Measurements from ENCODE around the gene RNF213.
"Not testable (repeated sequence)": the region's sequence is repeated elsewhere in the genome, so short reads cannot be mapped to it uniquely, and the experiment has no call there.

The RNF213 gene

DNA sequence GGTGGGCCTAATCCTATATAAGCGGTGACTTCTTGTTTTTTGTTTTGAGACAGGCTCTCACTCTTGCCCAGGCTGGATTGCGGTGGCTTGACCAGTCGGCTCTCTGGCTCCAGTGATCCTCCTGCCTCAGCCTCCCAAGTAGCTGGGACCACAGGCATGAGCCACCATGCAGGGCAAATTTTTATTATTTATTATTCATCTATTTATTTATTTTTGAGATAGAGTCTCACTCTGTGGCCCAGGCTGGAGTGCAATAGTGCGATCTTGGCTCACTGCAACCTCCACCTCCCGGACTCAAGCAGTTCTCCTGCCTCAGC lies 4.7 kb upstream of the RNF213 start:
- Histone ChIP-seq H3K36me3 (ENCODE audit: control insufficient read depth in 2 of 2, insufficient read depth in 1 of 2, low read length in 2 of 2) (peaks cover 0 to 22% of the 10 kb centered on the region in 2 experiments; a peak in 1 of 3 replicates), H3K27ac (ENCODE audit: extremely low read depth, low read depth, low read length) (no peak overlapping the region), H3K4me1 (ENCODE audit: control insufficient read depth, insufficient read depth, low read length) (peaks cover 3% of the 10 kb centered on the region; the same call in 1 of the 2 replicates), H3K9me3 (ENCODE audit: control insufficient read depth, insufficient read depth, low read depth, low read length) (no peaks in the 10 kb centered on the region), H3K4me3 (ENCODE audit: low read depth, low read length) (no peak overlapping the region)
- TF ChIP-seq HOXD13 (CRISPR knock-in tag; IDR thresholded peaks at IDR 0.05; ENCODE audit: borderline replicate concordance) (no peak), YY2 (tag by site-specific recombination; IDR thresholded peaks at IDR 0.05) (no peak), ZNF626 (tag by site-specific recombination; IDR thresholded peaks at IDR 0.05) (no peak), ZNF354C (tag by site-specific recombination; IDR thresholded peaks at IDR 0.05; ENCODE audit: borderline replicate concordance, low read depth) (no peak)
- POLR2A ChIA-PET = no interaction called here
- CTCF ChIA-PET = no interaction called here

DNA sequence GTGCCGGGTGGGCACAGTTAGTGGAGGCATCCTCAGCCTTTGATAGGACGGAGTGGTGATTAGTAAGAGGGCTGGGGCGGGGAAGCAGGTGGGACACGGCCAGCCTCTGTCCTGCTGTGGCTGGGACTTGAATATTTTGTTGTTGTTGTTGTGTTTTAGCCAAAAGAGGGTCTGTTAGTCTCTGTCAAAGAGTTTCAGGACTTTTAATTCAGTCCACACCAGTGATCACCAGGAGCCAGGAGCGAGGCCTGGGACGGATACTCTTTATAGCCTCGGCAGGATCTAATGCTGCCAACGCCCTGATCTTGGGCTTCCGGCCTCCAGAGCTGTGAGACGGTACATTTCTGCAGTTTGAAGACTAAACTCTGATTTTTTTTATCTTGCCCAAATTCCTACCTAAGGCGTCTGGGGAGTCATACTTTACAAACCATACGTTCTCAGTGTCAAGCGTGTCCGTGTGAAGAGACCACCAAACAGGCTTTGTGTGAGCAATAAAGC lies 2.9 kb upstream of the RNF213 start:
- H3K4me3 ChIP-seq (ENCODE audit: low read depth, low read length) = no peak overlapping the region
- TF ChIP-seq ZNF561 (tag by site-specific recombination; IDR thresholded peaks at IDR 0.05; ENCODE audit: borderline replicate concordance) (no peak), ZNF174 (tag by site-specific recombination; IDR thresholded peaks at IDR 0.05) (no peak), SALL2 (tag by site-specific recombination; IDR thresholded peaks at IDR 0.05; ENCODE audit: borderline replicate concordance) (no peak), ZBTB20 (tag by site-specific recombination; IDR thresholded peaks at IDR 0.05) (peak; percentile 18; the same call in 1 of the 2 replicates), ZNF366 (tag by site-specific recombination; conservative IDR thresholded peaks at IDR 0.05) (no peak)
- TF ChIP-seq, protein P1, sequence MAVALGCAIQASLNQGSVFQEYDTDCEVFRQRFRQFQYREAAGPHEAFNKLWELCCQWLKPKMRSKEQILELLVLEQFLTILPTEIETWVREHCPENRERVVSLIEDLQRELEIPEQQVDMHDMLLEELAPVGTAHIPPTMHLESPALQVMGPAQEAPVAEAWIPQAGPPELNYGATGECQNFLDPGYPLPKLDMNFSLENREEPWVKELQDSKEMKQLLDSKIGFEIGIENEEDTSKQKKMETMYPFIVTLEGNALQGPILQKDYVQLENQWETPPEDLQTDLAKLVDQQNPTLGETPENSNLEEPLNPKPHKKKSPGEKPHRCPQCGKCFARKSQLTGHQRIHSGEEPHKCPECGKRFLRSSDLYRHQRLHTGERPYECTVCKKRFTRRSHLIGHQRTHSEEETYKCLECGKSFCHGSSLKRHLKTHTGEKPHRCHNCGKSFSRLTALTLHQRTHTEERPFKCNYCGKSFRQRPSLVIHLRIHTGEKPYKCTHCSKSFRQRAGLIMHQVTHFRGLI (tag by site-specific recombination; IDR thresholded peaks at IDR 0.05) = peak; percentile 51; the same call in 1 of the 2 replicates
- peaks cover 8% of the 10 kb centered on the region for H3K4me1 ChIP-seq (ENCODE audit: control insufficient read depth, insufficient read depth, low read length)
- ChIA-PET POLR2A (no interaction called here), CTCF (no interaction called here)
- H3K36me3 ChIP-seq (ENCODE audit: control insufficient read depth in 2 of 2, insufficient read depth in 1 of 2, low read length in 2 of 2) = peaks cover 0 to 10% of the 10 kb centered on the region in 2 experiments; a peak in 1 of 3 replicates
- H3K9me3 ChIP-seq (ENCODE audit: control insufficient read depth, insufficient read depth, low read depth, low read length) = no peaks in the 10 kb centered on the region
- H3K27ac ChIP-seq (ENCODE audit: extremely low read depth, low read depth, low read length) = no peak overlapping the region

DNA sequence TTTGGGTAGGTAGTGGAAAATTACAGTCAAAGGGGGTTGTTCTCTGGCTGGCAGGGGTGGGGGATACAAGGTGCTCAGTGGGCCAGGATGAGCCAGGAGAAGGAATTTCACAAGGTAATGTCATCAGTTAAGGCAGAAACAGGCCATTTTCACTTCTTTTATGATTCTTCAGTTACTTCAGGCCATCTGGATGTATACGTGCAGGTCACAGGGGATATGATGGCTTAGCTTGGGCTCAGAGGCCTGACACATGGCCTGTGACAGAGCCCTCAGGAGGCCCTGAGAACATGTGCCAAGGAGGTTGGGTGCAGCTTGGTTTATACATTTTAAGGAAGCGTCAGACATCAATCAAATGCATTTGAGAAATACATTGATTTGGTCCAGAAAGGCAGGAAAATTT lies 2.4 kb upstream of the RNF213 start:
- H3K27ac ChIP-seq (ENCODE audit: extremely low read depth, low read depth, low read length) = not testable (repeated sequence)

DNA sequence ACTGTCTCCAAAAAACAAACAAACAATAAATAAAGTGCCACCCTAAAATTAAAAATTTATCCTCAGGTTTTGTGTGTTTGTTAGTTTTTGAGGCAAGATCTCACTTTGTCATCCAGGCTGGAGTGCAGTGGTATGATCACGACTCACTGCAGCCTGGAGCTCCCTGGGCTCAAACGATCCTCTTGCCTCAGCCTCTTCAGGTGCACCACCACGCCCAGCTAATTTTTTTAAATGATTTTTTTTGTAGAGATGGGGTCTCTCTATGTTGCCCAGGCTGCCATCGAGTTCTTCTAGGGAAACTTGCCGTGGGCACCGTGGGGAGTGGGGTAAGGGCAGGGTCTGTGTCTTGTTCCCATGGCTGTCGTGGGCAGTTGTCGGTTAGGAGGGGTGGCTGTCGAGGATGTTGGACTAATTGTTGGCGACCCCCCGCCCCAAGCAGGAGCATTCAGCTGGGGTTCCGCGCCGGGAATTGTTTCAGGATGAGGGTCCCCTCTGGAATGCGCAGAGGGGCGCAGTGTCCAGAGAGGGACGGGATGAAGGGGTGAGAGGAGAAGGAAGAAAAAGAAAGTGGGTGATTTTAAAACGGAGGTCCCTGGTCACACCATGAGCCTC lies 1.1 kb upstream of the RNF213 start:
- H3K36me3 ChIP-seq (ENCODE audit: control insufficient read depth in 2 of 2, insufficient read depth in 1 of 2, low read length in 2 of 2) = peaks cover 0 to 11% of the 10 kb centered on the region in 2 experiments; a peak in 1 of 3 replicates
- ChIA-PET POLR2A (interaction anchor here (0.6 to 1.2 kb wide), 2 partner anchors 40 to 253 kb away, joined by 3 to 5 read pairs; partner anchors contain the start of gene SGSH), CTCF (interaction anchor here (0.6 to 1.0 kb wide), 2 partner anchors 56 to 255 kb away, joined by 3 to 4 read pairs; no protein-coding TSS in a partner anchor)
- H3K27ac ChIP-seq (ENCODE audit: extremely low read depth, low read depth, low read length) = peak overlapping the region; percentile 60; the same call in 1 of the 2 replicates
- H3K4me1 ChIP-seq (ENCODE audit: control insufficient read depth, insufficient read depth, low read length) = peaks cover 8% of the 10 kb centered on the region
- H3K9me3 ChIP-seq (ENCODE audit: control insufficient read depth, insufficient read depth, low read depth, low read length) = no peaks in the 10 kb centered on the region
- H3K4me3 ChIP-seq (ENCODE audit: low read depth, low read length) = peak overlapping the region; percentile 38
- TF ChIP-seq ZNF707 (tag by site-specific recombination; IDR thresholded peaks at IDR 0.05) (no peak), HOXA7 (CRISPR knock-in tag; IDR thresholded peaks at IDR 0.05; ENCODE audit: borderline replicate concordance) (no peak), ZBTB48 (tag by site-specific recombination; IDR thresholded peaks at IDR 0.05) (peak; percentile 24; the same call in 1 of the 2 replicates), ZXDB (tag by site-specific recombination; IDR thresholded peaks at IDR 0.05) (no peak), KLF1 (tag by site-specific recombination; IDR thresholded peaks at IDR 0.05) (no peak), ZNF530 (tag by site-specific recombination; IDR thresholded peaks at IDR 0.05; ENCODE audit: low read depth) (no peak), ZNF776 (tag by site-specific recombination; IDR thresholded peaks at IDR 0.05; ENCODE audit: borderline replicate concordance) (no peak), ZNF596 (tag by site-specific recombination; IDR thresholded peaks at IDR 0.05) (no peak), ZSCAN30 (tag by site-specific recombination; IDR thresholded peaks at IDR 0.05) (no peak), ZNF610 (tag by site-specific recombination; IDR thresholded peaks at IDR 0.05; ENCODE audit: borderline replicate concordance) (no peak), ZNF777 (tag by site-specific recombination; IDR thresholded peaks at IDR 0.05; ENCODE audit: borderline replicate concordance) (no peak)
- TF ChIP-seq, protein P2, sequence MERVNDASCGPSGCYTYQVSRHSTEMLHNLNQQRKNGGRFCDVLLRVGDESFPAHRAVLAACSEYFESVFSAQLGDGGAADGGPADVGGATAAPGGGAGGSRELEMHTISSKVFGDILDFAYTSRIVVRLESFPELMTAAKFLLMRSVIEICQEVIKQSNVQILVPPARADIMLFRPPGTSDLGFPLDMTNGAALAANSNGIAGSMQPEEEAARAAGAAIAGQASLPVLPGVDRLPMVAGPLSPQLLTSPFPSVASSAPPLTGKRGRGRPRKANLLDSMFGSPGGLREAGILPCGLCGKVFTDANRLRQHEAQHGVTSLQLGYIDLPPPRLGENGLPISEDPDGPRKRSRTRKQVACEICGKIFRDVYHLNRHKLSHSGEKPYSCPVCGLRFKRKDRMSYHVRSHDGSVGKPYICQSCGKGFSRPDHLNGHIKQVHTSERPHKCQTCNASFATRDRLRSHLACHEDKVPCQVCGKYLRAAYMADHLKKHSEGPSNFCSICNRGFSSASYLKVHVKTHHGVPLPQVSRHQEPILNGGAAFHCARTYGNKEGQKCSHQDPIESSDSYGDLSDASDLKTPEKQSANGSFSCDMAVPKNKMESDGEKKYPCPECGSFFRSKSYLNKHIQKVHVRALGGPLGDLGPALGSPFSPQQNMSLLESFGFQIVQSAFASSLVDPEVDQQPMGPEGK (tag by site-specific recombination; IDR thresholded peaks at IDR 0.05) = peak; percentile 28
- TF ChIP-seq, protein P3, sequence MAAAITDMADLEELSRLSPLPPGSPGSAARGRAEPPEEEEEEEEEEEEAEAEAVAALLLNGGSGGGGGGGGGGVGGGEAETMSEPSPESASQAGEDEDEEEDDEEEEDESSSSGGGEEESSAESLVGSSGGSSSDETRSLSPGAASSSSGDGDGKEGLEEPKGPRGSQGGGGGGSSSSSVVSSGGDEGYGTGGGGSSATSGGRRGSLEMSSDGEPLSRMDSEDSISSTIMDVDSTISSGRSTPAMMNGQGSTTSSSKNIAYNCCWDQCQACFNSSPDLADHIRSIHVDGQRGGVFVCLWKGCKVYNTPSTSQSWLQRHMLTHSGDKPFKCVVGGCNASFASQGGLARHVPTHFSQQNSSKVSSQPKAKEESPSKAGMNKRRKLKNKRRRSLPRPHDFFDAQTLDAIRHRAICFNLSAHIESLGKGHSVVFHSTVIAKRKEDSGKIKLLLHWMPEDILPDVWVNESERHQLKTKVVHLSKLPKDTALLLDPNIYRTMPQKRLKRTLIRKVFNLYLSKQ (tag by site-specific recombination; IDR thresholded peaks at IDR 0.05; ENCODE audit: borderline replicate concordance) = no peak

More for the DNA sequence above, 2.4 kb upstream of the RNF213 start:
- H3K4me3 ChIP-seq (ENCODE audit: low read depth, low read length); H3K36me3 ChIP-seq (ENCODE audit: control insufficient read depth in 2 of 2, insufficient read depth in 1 of 2, low read length in 2 of 2); H3K4me1 ChIP-seq (ENCODE audit: control insufficient read depth, insufficient read depth, low read length); CTCF ChIA-PET; H3K9me3 ChIP-seq (ENCODE audit: control insufficient read depth, insufficient read depth, low read depth, low read length): not testable (repeated sequence)
- POLR2A ChIA-PET = interaction anchor here (0.7 kb wide), 1 partner anchor 29 kb away, joined by 3 read pairs; no protein-coding TSS in a partner anchor

Measured in HEK293 (cell line).